Measurements from ENCODE around the gene GOLM1. TPM values are rescaled to one million over a fixed set of nuclear protein-coding genes. Genes with fewer than 3 reads are reported as not detected.

The GOLM1 gene
- total RNA-seq, 1 experiment from 2014 or later, result 71.6 TPM

- H3K27ac ChIP-seq (ENCODE audit: insufficient read length, low read depth, low read length), result no peak overlapping the region
- H3K56ac ChIP-seq (ENCODE audit: insufficient read length, low read depth, low read length), result no peak overlapping the region
- H2BK12ac ChIP-seq (ENCODE audit: insufficient read length, low read depth, low read length), result no peak overlapping the region
- no CpG with 5 or more reads among the region's 5 CpGs for WGBS (ENCODE audit: extremely low coverage, insufficient read length, low lambda C conversion rate)
- no peak overlapping the region for H3T11ph ChIP-seq (ENCODE audit: low read length)
- no peaks in the 10 kb centered on the region for H3K4me1 ChIP-seq (ENCODE audit: insufficient read depth, low read length)
- no peak for DNase-seq
- no peak overlapping the region for H2BK20ac ChIP-seq (ENCODE audit: low read depth, low read length, poor library complexity, severe bottlenecking)
- no peaks in the 10 kb centered on the region for H4K20me1 ChIP-seq (ENCODE audit: control insufficient read depth, insufficient read depth, insufficient read length)
- H3K79me1 ChIP-seq (ENCODE audit: insufficient read depth, low read depth, low read length, poor library complexity, severe bottlenecking), result no peaks in the 10 kb centered on the region
- TF ChIP-seq CTCF (conservative IDR thresholded peaks at IDR 0.05), result no peak
- no peak overlapping the region for H3K9ac ChIP-seq (ENCODE audit: extremely low read depth, insufficient read length, low read length)
- H3K18ac ChIP-seq (ENCODE audit: insufficient read length, low read depth, low read length), result no peak overlapping the region
- H4K91ac ChIP-seq (ENCODE audit: insufficient read length, low read depth, low read length), result no peak overlapping the region
- no peak overlapping the region for H2BK120ac ChIP-seq (ENCODE audit: low read depth, low read length, poor library complexity, severe bottlenecking)
- no peaks in the 10 kb centered on the region for H3K9me3 Mint-ChIP-seq
- H3K9me3 ChIP-seq (ENCODE audit: control insufficient read depth, low read depth, low read length), result no peaks in the 10 kb centered on the region
- H3K27me3 ChIP-seq (ENCODE audit: insufficient read depth, low read length), result no peaks in the 10 kb centered on the region
- no peak overlapping the region for H2BK15ac ChIP-seq (ENCODE audit: low read depth, low read length)
- H3K23ac ChIP-seq (ENCODE audit: insufficient read length, low read depth, low read length), result no peak overlapping the region
- no peak overlapping the region for H3K14ac ChIP-seq (ENCODE audit: insufficient read depth, low read length)
- H3K27ac Mint-ChIP-seq, result no peak overlapping the region
- no peaks in the 10 kb centered on the region for H3K27me3 Mint-ChIP-seq (ENCODE audit: low read depth)
- no peak overlapping the region for H3K4me2 ChIP-seq (ENCODE audit: insufficient read depth, insufficient read length, low read length)
- no peaks in the 10 kb centered on the region for H3K23me2 ChIP-seq (ENCODE audit: insufficient read length, low read depth, low read length, poor library complexity, severe bottlenecking)
- no peaks in the 10 kb centered on the region for H3K79me2 ChIP-seq (ENCODE audit: insufficient read depth, low read length)
- no peak overlapping the region for H2AK5ac ChIP-seq (ENCODE audit: insufficient read length, low read length)
- no peak overlapping the region for H2AFZ ChIP-seq (ENCODE audit: low read length)
- no peak overlapping the region for H4K5ac ChIP-seq (ENCODE audit: insufficient read length, low read depth, low read length)
- H2BK5ac ChIP-seq (ENCODE audit: insufficient read length, low read length), result no peak overlapping the region
- H3K4ac ChIP-seq (ENCODE audit: low read depth, low read length), result no peak overlapping the region
- H3K4me3 Mint-ChIP-seq, result no peak overlapping the region
- H3K4me1 Mint-ChIP-seq, result peaks cover 19 to 41% of the 10 kb centered on the region in 2 experiments
- H3K36me3 Mint-ChIP-seq (ENCODE audit: insufficient read depth in 1 of 3, low read depth in 3 of 3), result peaks cover 20 to 45% (median 28%) of the 10 kb centered on the region in 3 experiments
- H4K8ac ChIP-seq (replicated peaks; ENCODE audit: insufficient read length, low read depth, low read length), result no peak overlapping the region
Measured at GRCh38 chr9:86079865-86080469, 19.4 kb downstream of the GOLM1 start.

All from H9 (cell line).